Endodermal cell (in vitro differentiated cells): ENCODE results near the gene CUX1. TPM values are rescaled to one million over a fixed set of nuclear protein-coding genes. Genes with fewer than 3 reads are reported as not detected.
"Not testable (repeated sequence)": the region's sequence is repeated elsewhere in the genome, so short reads cannot be mapped to it uniquely, and the experiment has no call there.

ENCODE experiments used
- DNase-seq: peaks from one replicate; pipeline ENCODE4 v3.0.0-alpha.2; 2017
- H3K27ac ChIP-seq: 2 replicates; pipeline ENCODE4 v1.5.1; 2013; ENCODE audit warnings: mild to moderate bottlenecking, low read depth, low read length, moderate library complexity
- H3K27me3 ChIP-seq: 2 replicates; pipeline ENCODE4 v1.6.1; 2013; ENCODE audit warnings: mild to moderate bottlenecking, low read length, moderate library complexity; ENCODE audit not compliant: insufficient read depth, control insufficient read depth, poor library complexity, severe bottlenecking
- H3K36me3 ChIP-seq: 2 replicates; pipeline ENCODE4 v1.7.0; 2013; ENCODE audit warnings: mild to moderate bottlenecking, low read length, moderate library complexity; ENCODE audit not compliant: control insufficient read depth, insufficient read depth
- H3K4me1 ChIP-seq: one replicate; pipeline ENCODE4 v1.7.0; 2013; ENCODE audit warnings: low read length; ENCODE audit not compliant: control insufficient read depth, insufficient read depth
- H3K4me3 ChIP-seq: 2 replicates; pipeline ENCODE4 v1.5.1; 2013; ENCODE audit warnings: mild to moderate bottlenecking, low read length, moderate library complexity
- H3K9ac ChIP-seq: 2 replicates; pipeline ENCODE4 v1.6.1; 2013; ENCODE audit warnings: mild to moderate bottlenecking, low read length, moderate library complexity; ENCODE audit not compliant: poor library complexity, severe bottlenecking; ENCODE audit errors: extremely low read depth
- H3K9me3 ChIP-seq: 2 replicates; pipeline ENCODE4 v1.6.1; 2013; ENCODE audit warnings: mild to moderate bottlenecking, low read length, moderate library complexity; ENCODE audit not compliant: control insufficient read depth
- H3K27ac Mint-ChIP-seq: 2 replicates; pipeline ENCODE4 v1.8.0; 2020; ENCODE audit warnings: mixed read lengths
- H3K27me3 Mint-ChIP-seq: 2 replicates; pipeline ENCODE4 v1.8.0; 2021; ENCODE audit warnings: mild to moderate bottlenecking, mixed read lengths; ENCODE audit not compliant: insufficient read depth
- H3K36me3 Mint-ChIP-seq: 2 replicates; pipeline ENCODE4 v1.8.0; 2020; ENCODE audit warnings: low read depth, mixed read lengths
- H3K4me1 Mint-ChIP-seq: 2 replicates; pipeline ENCODE4 v1.8.0; 2020; ENCODE audit warnings: mixed read lengths
- H3K4me3 Mint-ChIP-seq: 2 replicates; pipeline ENCODE4 v1.8.0; 2020; ENCODE audit warnings: mild to moderate bottlenecking, moderate library complexity, mixed read lengths
- H3K9me3 Mint-ChIP-seq: 2 replicates; pipeline ENCODE4 v1.8.0; 2020; ENCODE audit warnings: mild to moderate bottlenecking, mixed read lengths
- CTCF ChIP-seq: fragments of 200-600 bp; sonication (generic); conservative IDR thresholded peaks from 2 replicates; pipeline ENCODE4 v1.5.0; 2021; ENCODE audit warnings: antibody characterized with exemption, mild to moderate bottlenecking
- WGBS, 2 experiments: methylation state at CpG; one replicate each; pipeline versions ENCODE4 v1.1.5 to v1.1.7; 2013; ENCODE audit warnings: missing lambda C conversion rate in 2 of 2, mixed read lengths in 1 of 2; ENCODE audit not compliant: insufficient coverage in 1 of 2, insufficient read length in 1 of 2; 5-methylcytosine and 5-hydroxymethylcytosine counted together
- total RNA-seq, 2 donors: library from RNA; stranded (reverse); fragmentation: NEBNext Ultra II Directional in 1 of 2; extraction: Animal tissue kit (Norgen Biotek cat#: 25700) in 1 of 2; gene quantifications; 2 replicates in 1 of 2; 3 replicates in 1 of 2; pipeline ENCODE4 v1.2.1, GENCODE V29; 2021

Gene CUX1
- total RNA-seq, 2 donors from 2014 or later, result 85.1 to 108 TPM

- H3K36me3 ChIP-seq, result peaks cover 58% of the 10 kb centered on the region
- H3K4me3 ChIP-seq, result no peak overlapping the region
- TF ChIP-seq CTCF, result no peak
- Mint-ChIP-seq H3K9me3 (no peaks in the 10 kb centered on the region), H3K4me3 (no peak overlapping the region), H3K27ac (no peak overlapping the region), H3K36me3 (peaks cover 72% of the 10 kb centered on the region), H3K27me3 (no peaks in the 10 kb centered on the region), H3K4me1 (no peaks in the 10 kb centered on the region)
- no peaks in the 10 kb centered on the region for H3K4me1 ChIP-seq
- no peak overlapping the region for H3K9ac ChIP-seq
- H3K27ac ChIP-seq, result no peak overlapping the region
- H3K27me3 ChIP-seq, result no peaks in the 10 kb centered on the region
- no peaks in the 10 kb centered on the region for H3K9me3 ChIP-seq
- no peak for DNase-seq
- WGBS, 2 experiments, result 90 to 98% methylated on average over 7 to 9 of the region's 10 CpGs
Observed at GRCh38 chr7:102180727-102181126, 363.3 kb downstream of the CUX1 start.

GRCh38 chr7:102181517-102181916, 364.1 kb downstream of the CUX1 start:
- no peak for TF ChIP-seq CTCF
- Histone ChIP-seq H3K4me3 (no peak overlapping the region), H3K4me1 (no peaks in the 10 kb centered on the region), H3K36me3 (peaks cover 64% of the 10 kb centered on the region), H3K9me3 (no peaks in the 10 kb centered on the region), H3K9ac (no peak overlapping the region), H3K27me3 (no peaks in the 10 kb centered on the region), H3K27ac (no peak overlapping the region)
- Mint-ChIP-seq H3K9me3 (no peaks in the 10 kb centered on the region), H3K27me3 (no peaks in the 10 kb centered on the region), H3K4me1 (no peaks in the 10 kb centered on the region), H3K36me3 (peaks cover 73% of the 10 kb centered on the region), H3K4me3 (no peak overlapping the region), H3K27ac (no peak overlapping the region)
- no peak for DNase-seq
- 96 to 98% methylated on average over 6 to 8 of the region's 8 CpGs for WGBS, 2 experiments

- Mint-ChIP-seq H3K36me3 (peaks cover 74% of the 10 kb centered on the region), H3K4me3 (no peak overlapping the region), H3K9me3 (no peaks in the 10 kb centered on the region), H3K4me1 (no peaks in the 10 kb centered on the region), H3K27me3 (no peaks in the 10 kb centered on the region), H3K27ac (no peak overlapping the region)
- Histone ChIP-seq H3K4me1 (no peaks in the 10 kb centered on the region), H3K9me3 (no peaks in the 10 kb centered on the region), H3K9ac (no peak overlapping the region), H3K36me3 (peaks cover 68% of the 10 kb centered on the region), H3K27ac (no peak overlapping the region), H3K27me3 (no peaks in the 10 kb centered on the region), H3K4me3 (no peak overlapping the region)
- WGBS, 2 experiments, result 93% methylated on average over 3 of the region's 3 CpGs; no CpG with 5 or more reads in 1 of the 2 experiments
- no peak for TF ChIP-seq CTCF
- DNase-seq, result no peak
Observed at GRCh38 chr7:102182016-102182415, 364.6 kb downstream of the CUX1 start.

- not testable (repeated sequence) for H3K4me3 ChIP-seq, H3K4me1 ChIP-seq, H3K27ac ChIP-seq, H3K4me3 Mint-ChIP-seq, H3K27ac Mint-ChIP-seq, H3K9me3 ChIP-seq, H3K9me3 Mint-ChIP-seq, H3K4me1 Mint-ChIP-seq, H3K27me3 ChIP-seq, H3K9ac ChIP-seq, DNase-seq, H3K27me3 Mint-ChIP-seq
- 91 to 100% methylated on average over 1 to 5 of the region's 7 CpGs for WGBS, 2 experiments
- H3K36me3 ChIP-seq, result peaks cover 72% of the 10 kb centered on the region
- H3K36me3 Mint-ChIP-seq, result peaks cover 69% of the 10 kb centered on the region
Observed at GRCh38 chr7:102183848-102184247, 366.4 kb downstream of the CUX1 start.
